NCI-H1105 (cell line): ENCODE measurements around the gene SERINC2.
"Not testable (repeated sequence)": the region's sequence is repeated elsewhere in the genome, so short reads cannot be mapped to it uniquely, and the experiment has no call there.

Experiments used
- DNase-seq: peaks from one replicate; lab custom pipeline; 2025; lab: John Stamatoyannopoulos, UW

SERINC2 gene

GRCh38 chr1:31471452-31472313 is 58.7 kb downstream of the SERINC2 start:
- not testable (repeated sequence) for DNase-seq

- DNase-seq: not testable (repeated sequence)
These were observed 59.3 kb downstream of the SERINC2 start for GRCh38 chr1:31472314-31472651.

GRCh38 chr1:31472673-31473072 is 59.7 kb downstream of the SERINC2 start:
- not testable (repeated sequence) for DNase-seq

- DNase-seq: not testable (repeated sequence)
These were observed 60.5 kb downstream of the SERINC2 start for GRCh38 chr1:31473508-31473907.

GRCh38 chr1:31474567-31474966 is 61.6 kb downstream of the SERINC2 start:
- DNase-seq: not testable (repeated sequence)

- DNase-seq: peak; percentile 44
These were observed 64.2 kb downstream of the SERINC2 start for GRCh38 chr1:31476891-31477846.

- DNase-seq: no peak
These were observed 65.2 kb downstream of the SERINC2 start for GRCh38 chr1:31478167-31478566.

GRCh38 chr1:31479811-31480210 is 66.8 kb downstream of the SERINC2 start:
- DNase-seq: no peak

- not testable (repeated sequence) for DNase-seq
These were observed 67.4 kb downstream of the SERINC2 start for GRCh38 chr1:31480426-31480825.

- DNase-seq: no peak
These were observed 69.5 kb downstream of the SERINC2 start for GRCh38 chr1:31482482-31483011.

GRCh38 chr1:31483012-31483946 is 70.3 kb downstream of the SERINC2 start:
- DNase-seq: no peak
